GM23248 (cell line): ENCODE measurements around the gene CD19.

Experiments
- EZH2 ChIP-seq: fragments of 200-600 bp; sonication (generic); IDR thresholded peaks from 2 replicates; pipeline ENCODE4 v1.6.1; 2018; ENCODE audit warnings: antibody characterized with exemption, mild to moderate bottlenecking; ENCODE audit not compliant: insufficient read depth, poor library complexity, severe bottlenecking
- EZH2phosphoT487 ChIP-seq: fragments of 200-600 bp; sonication (generic); IDR thresholded peaks from 2 replicates; pipeline ENCODE4 v1.6.1; 2018; ENCODE audit warnings: antibody characterized with exemption, moderate library complexity, mild to moderate bottlenecking, low read depth; ENCODE audit not compliant: insufficient read depth

- no peak for TF ChIP-seq EZH2phosphoT487
- no peak for TF ChIP-seq EZH2
Measured at GRCh38 chr16:28986046-28986445, 54.3 kb downstream of the CD19 start.
